Esophagus squamous epithelium (tissue), 5 donors: ENCODE measurements around the gene CHPF2. TPM values are rescaled to one million over a fixed set of nuclear protein-coding genes. Genes with fewer than 3 reads are reported as not detected.

ENCODE experiments used
- DNase-seq: peaks from one replicate; lab custom pipeline; 2025; lab: John Stamatoyannopoulos, UW
- H3K27ac ChIP-seq, 4 donors: fragments of 200-600 bp; sonication (generic); one replicate each; pipeline ENCODE4 v1.5.1; 2016 to 2019; ENCODE audit warnings: mild to moderate bottlenecking in 1 of 4
- H3K27me3 ChIP-seq, 4 donors: fragments of 200-600 bp; sonication (generic); 1 replicate in 3 of 4; 2 replicates in 1 of 4; pipeline versions ENCODE4 v1.5.1 to v1.6.0; 2017 to 2021; ENCODE audit warnings: antibody characterized with exemption in 1 of 4
- H3K36me3 ChIP-seq, 3 donors: fragments of 200-600 bp; sonication (generic); one replicate each; pipeline ENCODE4 v1.5.1; 2016 to 2019
- H3K4me1 ChIP-seq, 3 donors: fragments of 200-600 bp; sonication (generic); one replicate each; pipeline ENCODE4 v1.5.1; 2017 to 2019
- H3K4me3 ChIP-seq, 4 donors: fragments of 200-600 bp; sonication (generic); 1 replicate in 3 of 4; 2 replicates in 1 of 4; pipeline ENCODE4 v1.5.1; 2016 to 2019; ENCODE audit warnings: mild to moderate bottlenecking in 2 of 4, moderate library complexity in 1 of 4
- H3K9me3 ChIP-seq, 3 donors: fragments of 200-600 bp; sonication (generic); one replicate each; pipeline ENCODE4 v1.5.1; 2016 to 2019
- CTCF ChIP-seq, 6 experiments: fragments of 450-650 bp in 4 of 6; fragments of 200-600 bp in 2 of 6; sonication (generic) in 2 of 6; IDR thresholded peaks; one replicate each; pipeline ENCODE4 v1.5.1; 2016 to 2019; ENCODE audit warnings: antibody characterized with exemption in 6 of 6, mild to moderate bottlenecking in 4 of 6, moderate library complexity in 4 of 6
- POLR2A ChIP-seq, 4 donors: fragments of 450-650 bp; IDR thresholded peaks; one replicate each; pipeline ENCODE4 v1.6.1; 2017; ENCODE audit warnings: antibody characterized with exemption in 4 of 4, mild to moderate bottlenecking in 4 of 4, moderate library complexity in 3 of 4
- WGBS, 2 donors: methylation state at CpG; one replicate each; pipeline ENCODE4 v1.1.5; 2018; 5-methylcytosine and 5-hydroxymethylcytosine counted together
- intact Hi-C: fragments of 100-400 bp; cut with DNase I; formaldehyde crosslinking; loops from one replicate; pipeline ENCODE4 v1.15.0; 2022
- total RNA-seq, 4 donors: library from RNA; depleted of rRNA; stranded (reverse); fragments of >200 nt; gene quantifications; one replicate each; pipeline ENCODE4 v1.1.0, GENCODE V29; 2016
- donor health status: DM: yes; HTN: yes; CAD: no.

Gene CHPF2
- total RNA-seq, 4 donors from 2014 or later: 21.8 to 23.5 (median 22.3) TPM

- TF ChIP-seq CTCF (IDR thresholded peaks at IDR 0.05) (no peak), POLR2A (IDR thresholded peaks at IDR 0.05) (no peak)
- Histone ChIP-seq H3K27me3 (peaks cover 0 to 26% (median 0%) of the 10 kb centered on the region in 4 donors), H3K4me1 (peaks cover 0 to 7% (median 0%) of the 10 kb centered on the region in 3 donors), H3K9me3 (no peaks in the 10 kb centered on the region), H3K36me3 (no peaks in the 10 kb centered on the region), H3K27ac (no peak overlapping the region), H3K4me3 (no peak overlapping the region)
- no peak for DNase-seq
- 84 to 92% methylated on average over 9 to 11 of the region's 11 CpGs for WGBS, 2 donors
- intact Hi-C loops: no loop called here
Observed at GRCh38 chr7:151260471-151260870, 28.2 kb downstream of the CHPF2 start.

- H3K36me3 ChIP-seq: no peaks in the 10 kb centered on the region
- no peak overlapping the region for H3K4me3 ChIP-seq
- TF ChIP-seq POLR2A (IDR thresholded peaks at IDR 0.05): no peak
- TF ChIP-seq CTCF (IDR thresholded peaks at IDR 0.05): no peak
- intact Hi-C loops: no loop called here
- peaks cover 0 to 7% (median 0%) of the 10 kb centered on the region in 3 donors for H3K4me1 ChIP-seq
- H3K27ac ChIP-seq: no peak overlapping the region
- H3K27me3 ChIP-seq: peaks cover 0 to 23% (median 0%) of the 10 kb centered on the region in 4 donors
- no peaks in the 10 kb centered on the region for H3K9me3 ChIP-seq
- WGBS, 2 donors: 90% methylated on average over 6 of the region's 8 CpGs; no CpG with 5 or more reads in 1 of the 2 donors
- DNase-seq: no peak
Observed at GRCh38 chr7:151260883-151261282, 28.6 kb downstream of the CHPF2 start.

- intact Hi-C loops: no loop called here
- H3K4me1 ChIP-seq: peaks cover 0 to 7% (median 0%) of the 10 kb centered on the region in 3 donors
- DNase-seq: no peak
- H3K4me3 ChIP-seq: no peak overlapping the region
- H3K27me3 ChIP-seq: peaks cover 0 to 21% (median 0%) of the 10 kb centered on the region in 4 donors
- TF ChIP-seq POLR2A (IDR thresholded peaks at IDR 0.05): no peak
- no peak for TF ChIP-seq CTCF (IDR thresholded peaks at IDR 0.05)
- H3K27ac ChIP-seq: no peak overlapping the region
- H3K36me3 ChIP-seq: no peaks in the 10 kb centered on the region
- no peaks in the 10 kb centered on the region for H3K9me3 ChIP-seq
- 82% methylated on average over 2 of the region's 10 CpGs; no CpG with 5 or more reads in 1 of the 2 donors for WGBS, 2 donors
Observed at GRCh38 chr7:151261529-151261928, 29.2 kb downstream of the CHPF2 start.

- DNase-seq: no peak
- WGBS, 2 donors: no CpG with 5 or more reads among the region's 5 CpGs
- intact Hi-C loops: no loop called here
- Histone ChIP-seq H3K4me1 (peaks cover 0 to 7% (median 0%) of the 10 kb centered on the region in 3 donors), H3K27ac (no peak overlapping the region), H3K9me3 (no peaks in the 10 kb centered on the region), H3K4me3 (no peak overlapping the region), H3K36me3 (no peaks in the 10 kb centered on the region), H3K27me3 (peaks cover 0 to 14% (median 0%) of the 10 kb centered on the region in 4 donors)
- no peak for TF ChIP-seq CTCF (IDR thresholded peaks at IDR 0.05)
- no peak for TF ChIP-seq POLR2A (IDR thresholded peaks at IDR 0.05)
Observed at GRCh38 chr7:151264615-151265014, 32.3 kb downstream of the CHPF2 start.

GRCh38 chr7:151265351-151265931 is 33.2 kb downstream of the CHPF2 start:
- Histone ChIP-seq H3K9me3 (no peaks in the 10 kb centered on the region), H3K36me3 (no peaks in the 10 kb centered on the region), H3K4me1 (peaks cover 0 to 7% (median 0%) of the 10 kb centered on the region in 3 donors), H3K4me3 (no peak overlapping the region), H3K27me3 (peaks cover 0 to 13% (median 0%) of the 10 kb centered on the region in 4 donors), H3K27ac (no peak overlapping the region)
- WGBS, 2 donors: 87 to 89% methylated on average over 4 to 6 of the region's 9 CpGs
- TF ChIP-seq CTCF (IDR thresholded peaks at IDR 0.05) (no peak), POLR2A (IDR thresholded peaks at IDR 0.05) (no peak)
- intact Hi-C loops: no loop called here
- no peak for DNase-seq
